Upper lobe of left lung (tissue), 6 donors: ENCODE data around the gene FBXL19. TPM values are rescaled to one million over a fixed set of nuclear protein-coding genes. Genes with fewer than 3 reads are reported as not detected.

ENCODE experiments used
- ATAC-seq, 2 donors: fragments of 200-7000 bp; cut with Tn5 transposase; one replicate each; pipeline ENCODE4 v1.9.1; 2022; ENCODE audit warnings: mild to moderate bottlenecking in 2 of 2, moderate library complexity in 2 of 2; ENCODE audit not compliant: low FRiP score in 2 of 2
- DNase-seq, 2 donors: peaks; one replicate each; pipeline ENCODE4 v3.0.0-alpha.2; 2019 to 2020
- H3K27ac ChIP-seq, 4 donors: fragments of 200-600 bp; sonication (generic); one replicate each; pipeline ENCODE4 v1.5.1; 2016 to 2019
- H3K27me3 ChIP-seq, 4 donors: fragments of 200-600 bp; sonication (generic); one replicate each; pipeline ENCODE4 v1.5.1; 2017 to 2019
- H3K36me3 ChIP-seq, 4 donors: fragments of 200-600 bp; sonication (generic); one replicate each; pipeline ENCODE4 v1.5.1; 2016 to 2019
- H3K4me1 ChIP-seq, 4 donors: fragments of 200-600 bp; sonication (generic); one replicate each; pipeline ENCODE4 v1.5.1; 2018 to 2019
- H3K4me3 ChIP-seq, 4 donors: fragments of 200-600 bp; sonication (generic); one replicate each; pipeline ENCODE4 v1.5.1; 2017 to 2019; ENCODE audit warnings: mild to moderate bottlenecking in 2 of 4, moderate library complexity in 1 of 4
- H3K9me3 ChIP-seq, 4 donors: fragments of 200-600 bp; sonication (generic); one replicate each; pipeline ENCODE4 v1.5.1; 2018 to 2019
- CTCF ChIP-seq, 6 experiments: fragments of 450-650 bp in 4 of 6; fragments of 200-600 bp in 2 of 6; sonication (generic) in 2 of 6; IDR thresholded peaks; one replicate each; pipeline ENCODE4 v1.5.1; 2016 to 2019; ENCODE audit warnings: antibody characterized with exemption in 6 of 6
- EP300 ChIP-seq, 4 donors: sonication (generic); formaldehyde crosslinking; IDR thresholded peaks; one replicate each; pipeline ENCODE4 v1.5.1; 2017; ENCODE audit warnings: antibody characterized with exemption in 4 of 4, control low read depth in 2 of 4
- POLR2A ChIP-seq, 4 donors: fragments of 450-650 bp; IDR thresholded peaks; one replicate each; pipeline ENCODE4 v1.5.1; 2016 to 2017; ENCODE audit warnings: antibody characterized with exemption in 4 of 4, mild to moderate bottlenecking in 2 of 4
- POLR2AphosphoS5 ChIP-seq, 2 donors: sonication (generic); formaldehyde crosslinking; IDR thresholded peaks; one replicate each; pipeline ENCODE4 v1.5.1; 2017; ENCODE audit warnings: antibody characterized with exemption in 2 of 2
- WGBS, 2 donors: methylation state at CpG; one replicate each; pipeline ENCODE4 v1.1.5; 2017 to 2018; 5-methylcytosine and 5-hydroxymethylcytosine counted together
- total RNA-seq, 6 donors: library from RNA; depleted of rRNA in 4 of 6; stranded (reverse); fragments of >200 nt in 4 of 6; gene quantifications; one replicate each; pipeline versions ENCODE4 v1.1.0 to v1.2.1, GENCODE V29; 2016 to 2021
- donor health status: DM: no; HTN: no; CAD: no; lungs with moderate emphysema.
- donor health status: DM: no; HTN: yes; CAD: no; lungs with severe emphysema.

Gene FBXL19
- total RNA-seq, 6 donors from 2014 or later, result 7.3 to 40.9 (median 15.5) TPM

GRCh38 chr16:30984669-30985400 lies 61.5 kb downstream of the FBXL19 start, which contains the start of gene HSD3B7:
Gene HSD3B7 (plus strand): TSS chr16:30985207. CDS start chr16:30985659, 452 bp downstream.
- TF ChIP-seq CTCF (IDR thresholded peaks at IDR 0.05) (peak; percentile 89 to 97 (median 96)), EP300 (IDR thresholded peaks at IDR 0.05) (no peak), POLR2A (IDR thresholded peaks at IDR 0.05) (peak in 1 of 4 donors; percentile 18), POLR2AphosphoS5 (IDR thresholded peaks at IDR 0.05) (peak in 1 of 2 donors; percentile 18)
- peak within 1 kb of the TSS in 3 of 4 donors; percentile 20 to 74 (median 49) for H3K27ac ChIP-seq
- H3K9me3 ChIP-seq, result no peaks in the 10 kb centered on the region
- peak within 1 kb of the TSS; percentile 5 to 51 (median 40) for H3K4me3 ChIP-seq
- WGBS, 2 donors, result 38 to 60% methylated on average over 14 to 16 of the region's 24 CpGs
- peaks cover 8 to 11% (median 9%) of the 10 kb centered on the region in 4 donors for H3K4me1 ChIP-seq
- no peaks in the 10 kb centered on the region for H3K27me3 ChIP-seq
- DNase-seq, result peak; percentile 91 to 99
- H3K36me3 ChIP-seq, result peaks cover 12 to 52% (median 43%) of the 10 kb centered on the region in 4 donors
- peak; percentile 92 to 93 for ATAC-seq

DNA sequence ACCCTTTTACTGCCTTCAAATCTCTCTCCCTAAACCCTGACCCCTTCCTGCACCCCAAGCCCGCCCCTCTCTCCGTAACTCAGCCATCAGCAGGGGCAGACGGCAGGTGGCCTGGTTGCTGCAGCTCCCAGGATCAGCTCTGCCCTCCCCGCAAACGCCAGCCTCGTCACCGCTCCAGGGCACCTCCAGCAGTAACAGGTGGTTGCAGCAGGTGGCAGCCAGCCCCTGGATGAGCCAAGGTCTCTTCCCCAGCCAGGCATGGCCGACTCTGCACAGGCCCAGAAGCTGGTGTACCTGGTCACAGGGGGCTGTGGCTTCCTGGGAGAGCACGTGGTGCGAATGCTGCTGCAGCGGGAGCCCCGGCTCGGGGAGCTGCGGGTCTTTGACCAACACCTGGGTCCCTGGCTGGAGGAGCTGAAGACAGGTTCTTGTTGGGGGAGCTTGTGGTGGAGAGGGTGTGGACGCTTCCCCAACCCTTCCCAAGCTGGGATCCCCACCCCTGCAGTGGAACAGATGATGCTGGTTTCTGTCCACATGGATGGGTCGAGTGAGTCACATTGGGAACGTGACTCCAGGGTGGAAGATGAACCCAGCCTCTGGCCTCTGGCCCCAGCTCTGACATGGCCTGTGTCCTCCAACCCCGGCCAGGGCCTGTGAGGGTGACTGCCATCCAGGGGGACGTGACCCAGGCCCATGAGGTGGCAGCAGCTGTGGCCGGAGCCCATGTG lies 62.2 kb downstream of the FBXL19 start:
- Histone ChIP-seq H3K4me3 (peak overlapping the region; percentile 5 to 51 (median 40)), H3K9me3 (no peaks in the 10 kb centered on the region), H3K36me3 (peaks cover 6 to 45% (median 35%) of the 10 kb centered on the region in 4 donors), H3K27me3 (no peaks in the 10 kb centered on the region), H3K4me1 (peaks cover 8 to 11% (median 9%) of the 10 kb centered on the region in 4 donors), H3K27ac (peak overlapping the region in 3 of 4 donors; percentile 20 to 74 (median 49))
- TF ChIP-seq CTCF (IDR thresholded peaks at IDR 0.05) (no peak), POLR2A (IDR thresholded peaks at IDR 0.05) (no peak), POLR2AphosphoS5 (IDR thresholded peaks at IDR 0.05) (no peak), EP300 (IDR thresholded peaks at IDR 0.05) (no peak)
- WGBS, 2 donors, result 59 to 70% methylated on average over 6 to 11 of the region's 20 CpGs
- DNase-seq (peak; percentile 76 to 81), ATAC-seq (peak; percentile 72 to 75)

DNA sequence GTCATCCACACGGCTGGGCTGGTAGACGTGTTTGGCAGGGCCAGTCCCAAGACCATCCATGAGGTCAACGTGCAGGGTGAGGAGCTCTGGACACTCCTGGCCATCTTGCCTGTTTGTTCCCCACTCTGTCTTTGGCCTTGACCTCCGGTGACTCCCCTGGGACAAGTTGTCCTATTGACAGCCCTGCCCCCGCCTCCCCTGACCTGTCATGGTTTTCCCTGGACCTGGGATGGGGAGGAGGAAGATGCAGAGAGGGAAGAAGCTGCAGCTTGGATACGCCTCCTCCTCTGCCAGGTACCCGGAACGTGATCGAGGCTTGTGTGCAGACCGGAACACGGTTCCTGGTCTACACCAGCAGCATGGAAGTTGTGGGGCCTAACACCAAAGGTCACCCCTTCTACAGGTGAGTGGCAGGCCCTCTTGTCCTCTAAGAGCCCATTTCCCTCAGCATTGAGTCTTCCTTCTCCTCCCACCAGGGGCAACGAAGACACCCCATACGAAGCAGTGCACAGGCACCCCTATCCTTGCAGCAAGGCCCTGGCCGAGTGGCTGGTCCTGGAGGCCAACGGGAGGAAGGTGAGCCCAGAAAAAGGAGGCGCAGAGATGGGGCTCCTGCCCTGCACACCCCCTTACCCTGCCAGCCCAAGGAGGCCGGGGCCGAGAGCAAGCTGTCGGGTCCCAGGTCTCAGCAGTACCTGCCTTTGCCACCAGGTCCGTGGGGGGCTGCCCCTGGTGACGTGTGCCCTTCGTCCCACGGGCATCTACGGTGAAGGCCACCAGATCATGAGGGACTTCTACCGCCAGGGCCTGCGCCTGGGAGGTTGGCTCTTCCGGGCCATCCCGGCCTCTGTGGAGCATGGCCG lies 63.0 kb downstream of the FBXL19 start:
- H3K36me3 ChIP-seq, result peaks cover under 1 to 37% (median 27%) of the 10 kb centered on the region in 4 donors
- peak overlapping the region in 1 of 4 donors; percentile 0 for H3K27ac ChIP-seq
- H3K4me3 ChIP-seq, result no peak overlapping the region
- H3K9me3 ChIP-seq, result no peaks in the 10 kb centered on the region
- 92 to 95% methylated on average over 15 to 29 of the region's 29 CpGs for WGBS, 2 donors
- H3K4me1 ChIP-seq, result peaks cover 8 to 11% (median 9%) of the 10 kb centered on the region in 4 donors
- peak in 1 of 2 donors; percentile 80 for DNase-seq
- TF ChIP-seq POLR2A (IDR thresholded peaks at IDR 0.05) (no peak), CTCF (IDR thresholded peaks at IDR 0.05) (no peak), POLR2AphosphoS5 (IDR thresholded peaks at IDR 0.05) (no peak), EP300 (IDR thresholded peaks at IDR 0.05) (no peak)
- no peak for ATAC-seq
- no peaks in the 10 kb centered on the region for H3K27me3 ChIP-seq

DNA sequence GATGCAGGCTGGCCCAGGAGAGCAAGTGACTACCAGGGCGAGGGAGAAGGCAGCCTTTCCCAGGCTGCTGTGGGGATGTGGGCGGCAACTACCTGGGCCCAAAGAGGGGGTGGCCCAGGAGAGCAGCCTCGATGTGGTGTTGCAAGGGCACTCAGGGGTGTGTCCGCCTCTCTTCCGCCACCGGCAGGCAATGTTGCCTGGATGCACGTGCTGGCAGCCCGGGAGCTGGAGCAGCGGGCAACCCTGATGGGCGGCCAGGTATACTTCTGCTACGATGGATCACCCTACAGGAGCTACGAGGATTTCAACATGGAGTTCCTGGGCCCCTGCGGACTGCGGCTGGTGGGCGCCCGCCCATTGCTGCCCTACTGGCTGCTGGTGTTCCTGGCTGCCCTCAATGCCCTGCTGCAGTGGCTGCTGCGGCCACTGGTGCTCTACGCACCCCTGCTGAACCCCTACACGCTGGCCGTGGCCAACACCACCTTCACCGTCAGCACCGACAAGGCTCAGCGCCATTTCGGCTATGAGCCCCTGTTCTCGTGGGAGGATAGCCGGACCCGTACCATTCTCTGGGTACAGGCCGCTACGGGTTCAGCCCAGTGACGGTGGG lies 64.3 kb downstream of the FBXL19 start:
- H3K4me1 ChIP-seq, result peaks cover 8 to 11% (median 9%) of the 10 kb centered on the region in 4 donors
- no peaks in the 10 kb centered on the region for H3K9me3 ChIP-seq
- no peak for DNase-seq
- no peak overlapping the region for H3K4me3 ChIP-seq
- ATAC-seq, result no peak
- H3K27ac ChIP-seq, result no peak overlapping the region
- H3K27me3 ChIP-seq, result no peaks in the 10 kb centered on the region
- TF ChIP-seq CTCF (IDR thresholded peaks at IDR 0.05) (no peak), POLR2AphosphoS5 (IDR thresholded peaks at IDR 0.05) (no peak), EP300 (IDR thresholded peaks at IDR 0.05) (no peak), POLR2A (IDR thresholded peaks at IDR 0.05) (no peak)
- H3K36me3 ChIP-seq, result peaks cover 0 to 24% (median 20%) of the 10 kb centered on the region in 4 donors
- WGBS, 2 donors, result 89 to 95% methylated on average over 28 to 29 of the region's 30 CpGs
